Activated T-cell treated with anti-CD3 and anti-CD28 coated beads for 24 hours (primary cell): Measurements from ENCODE around the gene CELF2.
A peak's percentile ranks its signal among the peaks of the same experiment; 100 is the strongest.

Experiments
- DNase-seq: peaks from one replicate; pipeline ENCODE4 v3.0.0-alpha.2; 2020; ENCODE audit warnings: low read depth

CELF2 gene

GRCh38 chr10:11157292-11158076, 139.8 kb downstream of the CELF2 start:
- no peak for DNase-seq

- DNase-seq, result no peak
Measured at GRCh38 chr10:11158080-11158479, 140.4 kb downstream of the CELF2 start.

GRCh38 chr10:11159543-11160215, 142.0 kb downstream of the CELF2 start:
- no peak for DNase-seq

DNA sequence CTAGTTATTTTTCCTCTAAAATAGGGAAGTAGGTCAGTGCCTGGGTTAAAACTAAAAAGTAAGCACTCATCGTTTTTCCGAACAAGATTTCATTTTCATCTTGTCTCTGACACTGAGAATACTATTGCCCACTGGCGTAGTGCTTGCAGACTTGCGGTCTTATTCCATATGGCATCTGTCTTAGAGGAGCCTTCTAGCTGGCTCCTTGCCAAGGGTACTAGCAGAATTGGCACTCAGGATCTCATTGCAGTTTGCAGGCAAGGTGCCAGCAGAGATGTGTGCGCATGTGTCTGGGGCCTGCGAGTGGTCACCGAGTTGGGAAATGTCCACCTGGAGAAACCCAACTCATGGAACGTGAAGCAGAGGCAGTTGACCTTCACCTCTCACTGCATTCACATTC, 143.4 kb downstream of the CELF2 start:
- DNase-seq, result no peak

GRCh38 chr10:11161910-11162309, 144.2 kb downstream of the CELF2 start:
- no peak for DNase-seq

DNA sequence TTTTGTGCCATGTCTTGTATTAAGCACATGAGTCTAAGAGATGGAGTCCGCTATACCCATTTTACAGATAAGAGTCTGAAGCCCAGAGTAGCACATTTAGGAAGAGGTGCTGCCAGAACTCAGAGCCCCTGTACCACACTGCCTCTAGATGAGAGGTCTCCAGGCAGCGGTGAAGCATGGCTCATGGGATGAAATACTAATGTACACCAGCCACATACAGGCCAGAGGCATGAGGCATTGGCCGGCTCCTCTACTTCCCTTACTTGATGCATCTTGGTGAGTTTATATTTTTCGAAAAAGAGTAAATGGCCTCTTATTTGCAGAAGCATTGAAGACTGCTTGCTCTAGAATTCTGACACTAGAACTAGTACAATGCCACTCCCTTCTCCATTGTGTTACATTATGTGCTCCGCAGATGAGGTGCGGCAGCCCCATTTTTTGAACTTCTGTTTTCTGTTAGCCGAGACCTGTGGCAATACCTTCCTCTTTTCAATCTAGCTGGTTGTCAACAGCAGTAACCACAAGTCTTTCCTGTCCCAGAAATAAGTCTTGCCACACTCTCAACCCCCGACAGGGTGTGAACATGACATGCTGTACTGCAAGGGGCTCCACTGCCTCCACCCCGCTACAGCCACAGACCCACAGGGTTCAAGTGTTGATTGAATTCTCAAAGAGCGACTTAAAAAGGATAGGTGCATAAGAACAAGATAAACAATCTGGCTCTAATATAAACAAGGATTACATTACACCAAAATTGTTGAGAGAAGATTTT, 145.3 kb downstream of the CELF2 start:
- DNase-seq, result peak; percentile 62

DNA sequence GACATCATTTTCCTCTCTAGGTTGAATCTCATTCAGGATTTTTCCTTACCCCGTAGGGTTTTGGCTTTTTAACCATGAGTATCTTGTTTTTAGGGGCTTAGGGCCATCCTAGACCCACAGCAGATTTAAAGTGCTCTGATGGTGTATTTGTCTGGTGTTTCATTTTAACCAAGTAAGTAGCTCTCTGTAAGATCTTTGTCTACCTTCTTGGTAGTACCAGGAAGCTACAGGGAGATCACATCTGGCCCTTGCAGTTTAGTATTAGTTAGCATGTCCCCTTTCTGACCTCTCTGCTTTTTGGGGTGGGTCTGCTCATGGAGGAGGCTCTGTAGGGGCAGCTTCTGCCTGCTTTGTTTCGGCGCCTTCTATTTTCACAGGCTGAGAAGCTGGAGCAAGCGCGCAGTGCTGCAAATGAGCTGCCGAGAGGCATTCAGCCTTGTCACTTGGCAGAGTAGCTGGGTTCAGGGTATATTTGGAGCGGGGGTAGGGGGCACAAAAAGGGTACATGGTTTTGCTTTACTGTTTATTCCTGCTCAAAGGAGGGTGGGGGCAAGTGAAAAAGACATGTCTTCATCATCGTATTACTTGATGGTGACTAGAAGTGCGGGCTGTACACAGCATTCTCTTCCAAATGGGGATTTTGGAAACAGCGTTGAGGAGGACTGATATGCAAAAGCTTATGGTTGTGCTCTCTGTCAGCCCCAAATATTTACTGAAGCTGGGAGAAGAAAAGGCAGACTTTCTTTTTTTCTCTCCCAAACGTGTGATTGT, 146.3 kb downstream of the CELF2 start:
- no peak for DNase-seq

GRCh38 chr10:11164551-11164802, 146.8 kb downstream of the CELF2 start:
- DNase-seq, result no peak

- peak; percentile 63 for DNase-seq
Measured at GRCh38 chr10:11164803-11165590, 147.3 kb downstream of the CELF2 start.

DNA sequence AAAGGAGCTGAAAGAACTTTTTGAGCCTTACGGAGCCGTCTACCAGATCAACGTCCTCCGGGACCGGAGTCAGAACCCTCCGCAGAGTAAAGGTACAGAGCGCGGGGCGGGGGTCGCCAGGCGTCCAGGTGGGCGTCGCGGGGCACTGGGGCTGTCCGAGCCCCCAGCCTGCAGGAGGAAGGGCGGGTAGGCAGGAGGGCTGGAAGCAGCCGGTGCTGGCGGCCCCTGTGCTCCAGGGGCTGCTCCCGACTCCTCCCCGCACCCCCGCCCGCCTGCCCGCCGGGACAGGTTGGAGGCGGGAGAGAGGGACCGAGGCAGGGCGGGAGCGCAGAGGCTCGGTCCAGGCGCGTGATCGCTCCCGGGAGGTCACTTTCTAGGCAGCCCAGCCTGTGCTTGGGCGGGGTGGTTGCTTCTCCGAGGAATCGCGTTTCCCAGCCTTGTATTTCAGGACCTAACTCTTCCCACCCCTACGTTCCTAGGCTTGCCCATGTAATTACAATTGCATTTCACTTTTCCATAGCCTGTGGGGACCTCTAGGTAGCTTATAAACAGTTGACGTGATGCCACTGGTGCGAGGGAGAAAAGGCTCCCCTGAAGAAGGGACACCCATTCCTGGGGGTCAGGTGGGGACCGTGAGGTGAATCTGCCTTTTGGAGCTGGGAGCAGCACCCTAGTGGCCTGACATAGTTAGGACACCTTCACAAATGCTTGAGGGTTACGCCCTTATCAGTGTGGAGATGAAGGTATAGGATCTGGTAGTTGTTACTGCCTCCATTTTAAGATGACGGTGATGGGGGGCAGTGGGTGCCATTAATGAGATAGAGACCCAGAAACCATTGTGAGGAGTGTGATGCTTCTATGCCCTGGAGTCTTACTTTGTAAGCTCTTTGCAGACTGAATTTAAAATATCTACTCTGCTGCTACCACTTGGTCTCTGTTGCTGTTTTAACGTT, 148.2 kb downstream of the CELF2 start:
- peak; percentile 66 for DNase-seq

GRCh38 chr10:11166550-11166949, 148.9 kb downstream of the CELF2 start:
- DNase-seq, result no peak

- no peak for DNase-seq
Measured at GRCh38 chr10:11167233-11167966, 149.7 kb downstream of the CELF2 start.

DNA sequence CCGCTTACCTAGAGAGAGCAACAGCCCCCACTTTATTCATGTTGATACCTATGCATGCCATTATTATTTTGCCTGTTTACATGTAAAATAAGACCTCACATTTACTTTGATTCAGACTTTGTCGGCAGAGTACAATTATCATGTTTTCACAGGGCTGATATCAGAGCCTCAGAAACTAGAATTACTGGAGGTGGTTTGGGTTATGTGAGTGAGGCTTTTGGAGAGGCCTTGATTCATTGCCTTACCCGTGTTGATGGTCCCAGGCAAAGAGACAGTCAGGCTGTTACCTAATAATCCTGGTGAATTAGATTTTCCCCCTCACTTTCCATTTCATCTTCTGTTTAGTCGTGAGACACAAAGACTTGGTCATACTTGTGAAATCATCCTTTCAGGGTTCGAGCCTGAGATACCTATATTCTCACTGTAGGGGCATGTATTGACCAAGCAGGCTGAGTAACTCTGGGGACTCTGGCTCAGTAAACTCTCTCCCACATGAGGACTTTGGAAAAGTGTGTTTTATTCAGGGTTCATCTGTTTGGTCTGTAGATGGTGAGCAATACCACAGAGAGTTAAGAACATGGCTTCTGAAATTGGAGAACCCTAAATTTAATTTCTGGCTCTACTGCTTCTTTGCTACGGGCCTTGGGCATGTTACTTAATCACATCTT, 150.9 kb downstream of the CELF2 start:
- no peak for DNase-seq

DNA sequence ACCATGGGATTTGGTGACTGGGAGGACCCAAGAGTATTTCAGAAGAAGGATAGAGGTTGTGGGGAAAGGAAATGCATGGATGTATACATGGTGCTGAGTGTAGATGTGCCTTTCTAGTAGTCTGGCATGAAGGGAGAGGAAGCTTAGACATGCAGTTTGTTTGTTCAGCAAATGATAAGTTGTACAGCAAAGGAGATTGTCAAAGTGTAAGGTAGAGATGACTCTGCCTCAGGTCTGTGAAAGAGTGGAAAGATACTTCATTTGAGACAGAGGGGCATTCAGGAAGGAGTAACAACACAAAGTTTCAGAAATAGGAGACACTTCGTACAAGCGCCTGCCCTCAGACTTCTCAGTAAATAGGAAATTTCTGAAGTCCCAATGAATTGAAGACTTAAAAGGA, 152.3 kb downstream of the CELF2 start:
- no peak for DNase-seq

DNA sequence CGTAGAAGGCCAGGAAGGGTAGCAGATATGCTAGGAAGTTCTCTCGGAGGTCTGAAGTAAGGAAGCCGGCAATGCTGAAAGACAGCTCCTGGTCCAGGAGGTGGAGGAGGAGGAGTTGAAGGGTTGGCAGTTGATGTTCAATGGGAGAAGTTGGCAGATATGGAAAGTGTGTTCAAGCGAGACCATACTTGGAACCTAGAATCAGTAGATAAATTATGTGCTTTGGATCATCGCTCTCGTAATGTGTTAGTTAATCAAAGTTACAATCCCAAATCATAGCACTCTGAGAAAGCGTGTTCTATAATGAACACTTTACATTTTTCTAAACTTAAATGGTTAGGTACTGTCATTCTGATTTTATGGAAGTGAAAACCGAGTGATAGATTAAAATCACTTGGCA, 152.9 kb downstream of the CELF2 start:
- no peak for DNase-seq

DNA sequence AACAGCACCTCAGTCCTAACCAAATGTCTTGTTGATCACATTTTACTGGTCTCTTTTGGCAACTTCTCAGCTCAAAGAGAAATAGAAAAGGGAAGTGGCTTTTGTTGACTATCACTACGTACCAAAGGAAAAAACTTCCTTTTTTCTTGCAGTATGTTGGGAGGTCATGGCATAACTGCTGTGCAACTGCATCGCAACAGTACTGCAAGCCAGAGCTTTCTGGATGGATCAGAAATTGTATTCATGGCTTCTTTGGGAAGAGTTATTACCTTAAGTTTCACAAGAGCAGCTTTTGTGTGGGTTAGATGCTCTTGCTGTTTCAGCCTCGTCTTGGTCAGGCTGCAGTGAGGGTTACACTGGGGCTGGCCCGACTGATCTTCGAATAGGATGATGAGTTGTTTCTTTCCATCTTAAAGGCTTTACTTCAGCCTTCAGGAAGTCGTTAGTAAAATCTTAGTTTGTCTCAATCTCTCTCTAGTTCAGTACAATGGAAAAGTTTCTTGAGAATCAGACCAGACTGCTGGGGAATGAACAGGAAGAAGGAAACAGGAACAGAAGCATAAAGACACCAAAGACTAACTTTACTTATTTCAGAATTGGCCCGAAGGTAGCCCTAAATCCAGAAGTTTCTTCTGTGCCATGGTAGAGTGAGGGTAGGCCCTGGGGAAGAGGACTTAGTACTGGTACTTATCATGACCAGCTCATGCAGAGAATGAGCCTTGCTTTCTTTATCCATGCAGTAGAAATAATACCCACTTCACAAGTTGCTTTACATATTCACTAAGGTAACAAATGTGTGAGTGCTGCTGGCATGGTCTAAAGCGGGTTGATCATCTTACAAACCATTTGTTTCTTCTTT, 153.6 kb downstream of the CELF2 start:
- DNase-seq, result no peak

DNA sequence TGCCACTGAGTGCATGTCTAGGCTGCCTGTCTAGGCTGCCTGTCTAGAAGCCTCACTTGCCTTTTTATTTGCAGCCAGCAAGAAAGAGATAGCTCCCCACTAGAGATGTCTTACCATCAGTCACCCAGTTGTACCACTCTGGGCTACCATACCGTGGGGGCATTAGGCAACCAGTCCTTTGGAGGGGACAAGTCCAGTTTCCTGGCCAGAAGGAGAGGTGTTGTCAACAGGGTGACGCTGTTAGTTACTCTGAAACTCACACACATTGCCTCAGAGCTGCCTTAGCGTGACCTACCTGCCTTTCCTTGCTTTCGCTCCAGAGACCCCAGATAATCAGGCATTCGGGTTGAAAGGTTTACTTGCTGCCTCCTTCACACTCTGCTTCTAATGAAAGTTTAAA, 155.4 kb downstream of the CELF2 start:
- DNase-seq, result no peak

DNA sequence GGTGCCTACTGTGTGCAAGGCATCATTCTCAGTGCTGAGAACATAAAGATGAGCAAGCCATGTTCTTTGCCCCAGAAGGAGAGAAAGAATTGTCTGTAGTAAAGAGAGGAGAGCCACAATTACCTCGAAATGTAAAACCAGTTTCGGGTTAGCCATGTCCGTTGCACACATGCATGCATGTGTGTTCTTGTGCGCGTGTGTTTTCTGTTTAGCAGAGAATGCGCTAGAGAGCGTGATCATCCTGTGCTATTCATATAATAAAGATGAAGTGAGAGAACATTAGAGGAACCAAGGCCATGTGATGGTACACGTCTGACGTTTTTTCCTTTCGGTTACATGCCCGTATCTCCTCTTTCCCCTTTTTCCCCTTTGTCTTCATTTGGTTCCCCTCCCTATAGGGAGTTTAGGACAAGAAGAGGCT, 158.2 kb downstream of the CELF2 start:
- DNase-seq, result no peak
